NCI-H345 treated with DMSO at 0.1 percent for 48 hours (cell line): Measurements from ENCODE around the gene GALNTL6.

Source experiments
- DNase-seq: peaks from one replicate; lab custom pipeline; 2025; ENCODE audit not compliant: unreplicated experiment; lab: John Stamatoyannopoulos, UW

Gene GALNTL6

GRCh38 chr4:172521680-172522079 lies 708.5 kb downstream of the GALNTL6 start:
- no peak for DNase-seq

GRCh38 chr4:172543249-172543648 lies 730.0 kb downstream of the GALNTL6 start:
- no peak for DNase-seq

GRCh38 chr4:172546782-172547181 lies 733.6 kb downstream of the GALNTL6 start:
- peak; percentile 13 for DNase-seq

- DNase-seq: peak; percentile 74
These were observed 734.5 kb downstream of the GALNTL6 start for GRCh38 chr4:172547724-172548123.

GRCh38 chr4:172553216-172553615 lies 740.0 kb downstream of the GALNTL6 start:
- DNase-seq: no peak

- no peak for DNase-seq
These were observed 741.4 kb downstream of the GALNTL6 start for GRCh38 chr4:172554588-172554987.

- no peak for DNase-seq
These were observed 742.5 kb downstream of the GALNTL6 start for GRCh38 chr4:172555725-172556124.

GRCh38 chr4:172573899-172574298 lies 760.7 kb downstream of the GALNTL6 start:
- DNase-seq: no peak

- no peak for DNase-seq
These were observed 765.5 kb downstream of the GALNTL6 start for GRCh38 chr4:172578712-172579111.

- no peak for DNase-seq
These were observed 771.6 kb downstream of the GALNTL6 start for GRCh38 chr4:172584816-172585215.

GRCh38 chr4:172596206-172596605 lies 783.0 kb downstream of the GALNTL6 start:
- DNase-seq: no peak

GRCh38 chr4:172599554-172599953 lies 786.4 kb downstream of the GALNTL6 start:
- DNase-seq: no peak

- DNase-seq: no peak
These were observed 788.0 kb downstream of the GALNTL6 start for GRCh38 chr4:172601195-172601594.

GRCh38 chr4:172619218-172619617 lies 806.0 kb downstream of the GALNTL6 start:
- no peak for DNase-seq

GRCh38 chr4:172619798-172620197 lies 806.6 kb downstream of the GALNTL6 start:
- DNase-seq: no peak

- no peak for DNase-seq
These were observed 815.1 kb downstream of the GALNTL6 start for GRCh38 chr4:172628263-172628662.

- no peak for DNase-seq
These were observed 817.1 kb downstream of the GALNTL6 start for GRCh38 chr4:172630280-172630679.

- DNase-seq: no peak
These were observed 818.6 kb downstream of the GALNTL6 start for GRCh38 chr4:172631832-172632231.

- no peak for DNase-seq
These were observed 835.3 kb downstream of the GALNTL6 start for GRCh38 chr4:172648471-172648870.

GRCh38 chr4:172649143-172649542 lies 835.9 kb downstream of the GALNTL6 start:
- DNase-seq: no peak

- no peak for DNase-seq
These were observed 837.7 kb downstream of the GALNTL6 start for GRCh38 chr4:172650758-172651530.

- DNase-seq: no peak
These were observed 838.8 kb downstream of the GALNTL6 start for GRCh38 chr4:172651961-172652360.

- DNase-seq: no peak
These were observed 839.2 kb downstream of the GALNTL6 start for GRCh38 chr4:172652369-172652768.
